NCI-H1092 (cell line): ENCODE results near the gene VIPR2.
"Not testable (repeated sequence)": the region's sequence is repeated elsewhere in the genome, so short reads cannot be mapped to it uniquely, and the experiment has no call there.

ENCODE experiments used
- DNase-seq: peaks from one replicate; lab custom pipeline; 2025; lab: John Stamatoyannopoulos, UW

VIPR2 gene

DNA sequence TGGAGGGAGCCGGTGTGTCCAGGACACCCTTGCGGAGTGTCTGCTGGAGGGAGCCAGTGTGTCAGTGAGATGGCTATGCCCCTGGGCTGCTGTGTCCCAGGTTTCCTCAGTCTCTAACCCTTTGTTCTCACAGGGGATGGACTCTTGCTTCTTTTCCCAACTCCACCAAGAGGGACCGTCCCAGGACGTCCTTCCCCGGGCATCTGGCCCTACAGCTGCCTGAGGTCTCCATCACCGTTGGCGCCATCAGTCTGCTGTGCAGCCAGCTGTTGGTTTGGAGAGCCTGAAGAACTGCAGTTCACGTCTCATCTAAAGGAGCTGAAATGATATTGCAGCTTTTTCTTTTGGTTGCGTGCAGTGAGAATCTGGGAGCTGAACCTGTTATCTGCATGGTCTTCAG lies 136.2 kb downstream of the VIPR2 start:
- DNase-seq = no peak

DNA sequence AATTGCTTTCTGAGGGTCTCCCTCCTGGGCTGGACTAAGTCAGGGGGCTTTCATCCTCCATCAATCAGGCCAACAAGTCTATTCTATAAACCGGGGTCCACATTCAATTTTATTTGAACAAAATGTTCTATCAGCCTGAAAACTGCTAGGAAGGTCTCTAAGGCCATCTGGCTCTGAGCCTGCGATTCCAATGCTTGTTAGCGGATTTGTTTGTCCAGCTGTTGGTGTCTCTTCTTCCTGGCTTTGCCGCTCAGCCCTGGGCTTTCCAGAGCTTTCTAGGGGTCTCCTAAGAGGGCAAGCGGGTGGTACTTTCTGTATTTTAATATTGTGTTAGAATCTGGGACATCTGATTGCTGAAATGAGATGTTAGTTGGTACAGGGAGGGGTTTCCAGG lies 136.7 kb downstream of the VIPR2 start:
- peak; percentile 90 for DNase-seq

GRCh38 chr7:159007364-159007995 lies 137.2 kb downstream of the VIPR2 start:
- peak; percentile 92 for DNase-seq

DNA sequence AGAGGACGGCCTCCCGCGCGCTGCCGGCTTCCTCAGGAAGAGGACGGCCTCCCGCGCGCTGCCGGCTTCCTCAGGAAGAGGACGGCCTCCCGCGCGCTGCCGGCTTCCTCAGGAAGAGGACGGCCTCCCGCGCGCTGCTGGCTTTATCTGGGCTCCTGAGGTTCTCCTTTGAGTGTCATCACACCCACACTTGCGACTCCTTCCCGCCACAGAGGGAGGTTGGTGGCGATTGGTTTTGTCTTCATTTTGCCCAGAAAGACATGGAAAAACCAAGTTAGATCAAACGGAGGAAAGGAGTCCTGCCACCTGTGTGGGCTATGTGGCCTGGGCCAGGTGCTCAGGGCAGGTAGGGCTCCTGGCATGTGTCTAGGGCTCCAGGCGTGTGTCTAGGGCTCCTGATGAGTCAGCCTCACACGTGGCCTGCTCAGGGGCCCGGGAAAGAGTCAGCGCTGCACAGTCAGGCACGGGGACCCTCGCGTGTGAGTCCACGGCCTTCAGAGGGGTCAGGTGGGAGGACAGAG lies 138.0 kb downstream of the VIPR2 start:
- DNase-seq = no peak

DNA sequence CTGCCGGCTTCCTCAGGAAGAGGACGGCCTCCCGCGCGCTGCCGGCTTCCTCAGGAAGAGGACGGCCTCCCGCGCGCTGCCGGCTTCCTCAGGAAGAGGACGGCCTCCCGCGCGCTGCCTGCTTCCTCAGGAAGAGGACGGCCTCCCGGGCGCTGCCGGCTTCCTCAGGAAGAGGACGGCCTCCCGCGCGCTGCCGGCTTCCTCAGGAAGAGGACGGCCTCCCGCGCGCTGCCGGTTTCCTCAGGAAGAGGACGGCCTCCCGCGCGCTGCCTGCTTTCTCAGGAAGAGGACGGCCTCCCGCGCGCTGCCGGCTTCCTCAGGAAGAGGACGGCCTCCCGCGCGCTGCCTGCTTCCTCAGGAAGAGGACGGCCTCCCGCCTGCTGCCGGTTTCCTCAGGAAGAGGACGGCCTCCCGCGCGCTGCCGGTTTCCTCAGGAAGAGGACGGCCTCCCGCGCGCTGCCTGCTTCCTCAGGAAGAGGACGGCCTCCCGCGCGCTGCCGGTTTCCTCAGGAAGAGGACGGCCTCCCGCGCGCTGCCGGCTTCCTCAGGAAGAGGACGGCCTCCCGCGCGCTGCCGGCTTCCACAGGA lies 138.6 kb downstream of the VIPR2 start:
- not testable (repeated sequence) for DNase-seq

- DNase-seq = no peak
These were observed 139.0 kb downstream of the VIPR2 start for GRCh38 chr7:159005618-159006017.

GRCh38 chr7:159004411-159004810 lies 140.3 kb downstream of the VIPR2 start:
- DNase-seq = no peak

GRCh38 chr7:159001811-159002210 lies 142.9 kb downstream of the VIPR2 start:
- no peak for DNase-seq

GRCh38 chr7:159000859-159001435 lies 143.7 kb downstream of the VIPR2 start:
- DNase-seq = no peak

GRCh38 chr7:159000070-159000469 lies 144.6 kb downstream of the VIPR2 start:
- DNase-seq = no peak

- no peak for DNase-seq
These were observed 145.2 kb downstream of the VIPR2 start for GRCh38 chr7:158999496-158999895.

- not testable (repeated sequence) for DNase-seq
These were observed 146.4 kb downstream of the VIPR2 start for GRCh38 chr7:158998261-158998660.

DNA sequence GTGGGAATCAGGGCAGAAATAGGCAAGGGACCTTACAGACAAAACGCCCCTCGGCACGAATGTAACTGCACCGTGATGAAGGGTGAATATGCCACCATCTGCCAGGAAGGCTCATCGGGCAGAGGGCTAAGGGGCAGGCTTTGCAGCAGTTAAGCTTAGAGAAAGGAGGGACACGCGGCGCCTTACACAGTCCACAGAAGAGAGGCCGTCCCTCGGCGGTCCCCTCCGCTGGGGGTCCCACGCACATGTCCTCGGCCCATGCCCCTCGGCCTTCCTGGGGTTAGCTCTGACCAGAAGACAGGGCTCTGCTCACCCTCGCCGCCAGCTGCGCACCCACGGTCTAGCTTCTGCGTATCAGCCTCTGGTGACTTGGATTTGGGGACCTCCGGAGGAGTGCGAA lies 147.2 kb downstream of the VIPR2 start:
- DNase-seq = peak; percentile 41

DNA sequence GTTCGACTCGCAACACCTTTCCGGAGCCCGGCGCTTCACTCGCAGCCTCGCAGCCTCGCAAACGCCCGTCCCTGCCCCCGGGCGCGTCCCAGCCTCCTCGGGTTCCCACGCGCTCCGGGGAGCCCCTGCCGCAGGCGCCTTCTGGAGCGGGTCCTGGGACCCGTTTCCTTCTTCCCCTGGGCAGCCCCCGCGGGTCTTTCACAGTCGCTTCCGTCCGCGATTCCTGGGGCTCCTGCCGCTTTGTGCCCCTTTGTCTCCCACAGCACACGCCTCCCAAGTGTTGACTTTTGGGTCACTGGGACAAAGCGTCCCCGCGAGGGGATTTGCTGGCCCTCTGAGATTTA lies 147.6 kb downstream of the VIPR2 start:
- no peak for DNase-seq

DNA sequence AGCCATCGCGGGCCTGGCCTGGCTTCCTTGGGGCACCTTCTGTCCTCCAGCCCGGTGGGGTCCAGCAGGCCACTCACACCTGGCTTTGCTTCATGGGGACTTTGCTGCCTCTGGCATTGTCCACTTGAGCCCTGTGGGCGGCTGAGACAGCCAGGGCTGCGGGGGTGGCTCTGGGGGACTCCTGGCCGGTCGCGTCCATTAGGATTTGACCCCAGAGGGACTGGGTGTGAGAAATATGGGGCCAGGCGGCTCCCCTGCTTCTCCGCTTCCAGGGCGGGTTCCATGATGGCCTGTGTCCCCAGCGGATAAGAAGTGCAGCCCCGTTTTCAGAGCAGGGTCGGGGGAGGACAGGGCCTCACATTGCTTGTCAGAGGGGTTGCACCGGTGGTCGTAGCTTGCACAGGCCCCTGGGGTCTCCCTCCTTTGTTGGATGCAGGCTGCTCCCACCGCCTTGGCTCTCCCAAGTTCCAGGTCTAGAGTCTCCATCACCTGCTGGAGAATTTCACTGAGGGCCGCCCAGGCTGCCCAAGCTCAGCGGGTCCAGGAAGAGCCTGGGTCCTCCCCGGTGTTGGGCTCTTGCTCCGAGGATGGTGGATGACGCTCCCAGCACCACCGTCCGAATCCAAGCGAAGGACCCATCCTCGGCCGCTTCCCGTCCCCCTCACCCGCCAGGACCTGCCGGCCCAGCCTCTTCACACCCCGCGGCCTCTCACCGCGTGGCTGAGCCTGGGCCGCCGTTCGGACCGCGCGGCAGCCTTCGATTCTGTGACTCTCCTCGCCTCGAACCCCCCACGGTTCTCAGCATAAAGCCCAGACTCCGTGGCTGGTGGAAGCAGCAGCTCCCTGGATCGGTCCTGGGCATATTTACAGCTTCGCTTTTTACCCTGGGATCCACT lies 148.2 kb downstream of the VIPR2 start:
- DNase-seq = no peak

GRCh38 chr7:158995514-158995913 lies 149.2 kb downstream of the VIPR2 start:
- DNase-seq = no peak

GRCh38 chr7:158994687-158995086 lies 150.0 kb downstream of the VIPR2 start:
- DNase-seq = no peak

GRCh38 chr7:158993591-158993990 lies 151.1 kb downstream of the VIPR2 start:
- DNase-seq = no peak

DNA sequence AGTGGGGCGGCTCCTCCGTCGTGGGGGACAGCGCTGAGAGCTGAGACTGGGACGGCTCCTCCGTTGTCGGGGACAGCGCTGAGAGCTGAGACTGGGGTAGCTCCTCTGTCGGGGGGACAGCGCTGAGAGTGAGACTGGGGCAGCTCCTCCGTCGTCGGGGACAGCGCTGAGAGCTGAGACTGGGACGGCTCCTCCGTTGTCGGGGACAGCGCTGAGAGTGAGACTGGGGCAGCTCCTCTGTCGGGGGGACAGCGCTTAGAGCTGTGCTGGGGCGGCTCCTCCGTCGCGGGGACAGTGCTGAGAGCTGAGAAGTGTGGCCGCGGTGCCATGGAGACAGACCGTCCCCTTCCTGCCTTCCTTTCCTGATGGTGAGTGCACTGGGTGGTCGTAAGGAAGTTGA lies 151.9 kb downstream of the VIPR2 start:
- no peak for DNase-seq

- DNase-seq = no peak
These were observed 152.6 kb downstream of the VIPR2 start for GRCh38 chr7:158991824-158992621.

GRCh38 chr7:158988996-158989395 lies 155.7 kb downstream of the VIPR2 start:
- DNase-seq = no peak
